DMS153 (cell line): Measurements from ENCODE around the gene CCDC136.
A peak's percentile ranks its signal among the peaks of the same experiment; 100 is the strongest.

Source experiments
- DNase-seq: peaks from one replicate; lab custom pipeline; 2025; lab: John Stamatoyannopoulos, UW

CCDC136 gene

GRCh38 chr7:128791121-128791971 lies at the start of gene CCDC136:
TSS of gene CCDC136 (plus strand) at chr7:128791968. CDS start at chr7:128792412, 444 bp downstream.
- peak; percentile 29 for DNase-seq

GRCh38 chr7:128742206-128742605 lies 49.6 kb upstream of the CCDC136 start:
- DNase-seq = no peak

- DNase-seq = no peak
These were observed 48.5 kb upstream of the CCDC136 start for GRCh38 chr7:128743112-128743772.

DNA sequence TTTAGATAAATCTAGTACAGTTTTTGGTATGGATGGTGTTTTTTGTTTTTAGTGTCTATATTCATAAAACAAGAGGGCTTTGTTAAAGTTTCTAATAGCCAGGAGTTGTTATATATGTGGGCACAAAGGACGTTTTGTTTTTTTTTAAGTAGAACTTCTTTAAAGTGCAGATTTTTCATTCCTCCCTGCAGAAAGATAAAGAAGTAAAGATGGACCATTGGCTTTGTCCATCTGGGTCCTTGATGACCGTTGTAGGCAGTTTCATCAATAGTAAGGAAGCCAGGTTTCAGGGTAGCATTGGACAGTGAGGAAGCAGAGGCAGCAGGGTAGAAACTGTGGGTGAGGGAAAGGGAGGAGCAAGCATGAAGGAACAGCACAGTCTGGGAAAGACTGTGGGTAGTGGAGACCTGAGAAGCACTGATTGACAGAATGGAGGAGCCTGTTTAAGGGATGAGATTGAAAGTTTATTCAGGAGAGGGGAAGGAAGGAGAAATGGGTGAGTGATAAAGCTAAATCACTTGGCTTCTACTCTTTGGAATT lies 47.3 kb upstream of the CCDC136 start:
- DNase-seq = no peak

- DNase-seq = no peak
These were observed 46.1 kb upstream of the CCDC136 start for GRCh38 chr7:128745706-128746105.

DNA sequence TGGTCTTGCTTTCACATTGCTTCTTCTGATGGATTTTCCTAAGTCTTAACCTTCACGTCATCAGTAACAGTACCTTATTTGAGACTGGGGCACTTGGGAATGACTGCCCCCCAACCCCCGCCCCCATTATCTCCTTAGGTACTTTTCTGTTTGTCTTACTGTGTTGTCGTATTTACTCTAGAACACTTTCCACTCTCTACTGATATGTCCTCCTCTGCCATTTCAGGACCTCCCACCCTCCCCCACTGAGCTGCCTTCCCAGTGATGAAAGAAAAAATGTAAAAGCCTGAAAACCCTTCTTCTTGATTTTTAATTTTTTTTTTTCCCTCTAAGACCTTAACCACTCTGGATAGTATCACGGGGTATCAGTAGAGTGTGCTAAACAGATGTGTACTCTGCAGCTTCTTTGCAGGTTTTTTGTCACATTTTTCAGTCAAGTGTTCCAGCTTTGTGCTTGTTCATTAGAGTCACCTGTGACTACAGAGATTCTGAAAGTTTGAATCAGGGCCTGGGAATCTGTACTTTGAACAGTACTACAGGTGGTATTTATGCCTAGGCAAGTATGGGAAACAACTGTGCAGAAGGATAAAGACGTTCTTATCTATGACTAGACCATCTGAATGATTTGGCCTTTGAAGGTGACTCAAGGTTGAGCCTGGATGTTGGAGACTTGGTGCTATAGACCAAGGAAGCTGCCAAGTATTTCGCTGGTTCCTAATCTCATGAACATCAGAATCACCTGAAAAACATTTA lies 44.3 kb upstream of the CCDC136 start:
- no peak for DNase-seq

- no peak for DNase-seq
These were observed 39.5 kb upstream of the CCDC136 start for GRCh38 chr7:128752251-128752650.

- DNase-seq = no peak
These were observed 36.5 kb upstream of the CCDC136 start for GRCh38 chr7:128755075-128755818.

DNA sequence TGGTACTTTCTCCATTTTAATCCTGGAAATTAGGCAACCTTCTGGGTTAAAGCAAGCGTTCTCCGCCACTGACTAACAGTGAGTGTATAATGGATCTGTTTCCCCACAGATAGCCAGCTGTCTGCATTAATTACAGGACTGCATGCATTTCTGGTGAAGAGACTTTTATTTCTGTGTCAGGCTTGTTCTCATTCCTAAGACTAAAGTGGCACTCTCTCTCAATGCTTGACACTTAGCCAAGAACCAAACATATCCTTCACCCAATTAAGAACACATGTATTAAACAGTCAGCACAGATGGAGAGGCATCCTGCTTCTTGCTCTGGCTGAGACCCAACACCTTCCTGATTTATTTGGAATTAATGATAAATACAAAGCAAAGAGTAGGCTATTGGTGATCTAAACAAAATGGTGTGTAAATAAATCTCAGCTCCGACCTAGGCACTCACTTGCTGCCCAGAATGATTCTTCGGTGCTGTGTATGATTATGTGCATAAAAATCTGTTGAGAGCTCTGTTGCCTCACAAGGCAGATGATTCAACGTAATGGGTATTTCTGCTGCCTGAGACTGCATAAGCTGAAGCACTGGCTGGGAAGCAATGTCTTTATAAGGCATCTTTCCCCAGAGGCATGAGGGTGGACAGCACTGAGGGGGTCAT lies 35.8 kb upstream of the CCDC136 start:
- DNase-seq = no peak

DNA sequence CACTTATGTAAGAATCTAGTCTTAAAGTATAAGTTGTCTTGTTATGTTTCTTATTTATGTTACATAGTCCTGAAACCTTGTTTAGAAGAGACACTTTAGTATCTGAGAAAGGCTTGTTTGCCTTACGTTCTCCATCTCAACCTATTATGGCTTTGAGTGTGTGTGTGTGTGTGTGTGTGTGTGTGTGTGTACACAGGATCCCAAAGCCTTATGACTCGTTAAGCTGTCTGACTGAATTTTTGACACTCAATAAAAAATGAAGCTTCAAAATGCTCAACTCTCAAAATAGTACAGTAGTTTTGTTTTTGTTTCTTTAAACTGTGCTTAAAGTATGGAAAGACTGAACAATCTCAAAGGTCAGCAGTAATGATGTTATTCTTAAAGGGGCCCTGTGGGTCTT lies 34.6 kb upstream of the CCDC136 start:
- no peak for DNase-seq

DNA sequence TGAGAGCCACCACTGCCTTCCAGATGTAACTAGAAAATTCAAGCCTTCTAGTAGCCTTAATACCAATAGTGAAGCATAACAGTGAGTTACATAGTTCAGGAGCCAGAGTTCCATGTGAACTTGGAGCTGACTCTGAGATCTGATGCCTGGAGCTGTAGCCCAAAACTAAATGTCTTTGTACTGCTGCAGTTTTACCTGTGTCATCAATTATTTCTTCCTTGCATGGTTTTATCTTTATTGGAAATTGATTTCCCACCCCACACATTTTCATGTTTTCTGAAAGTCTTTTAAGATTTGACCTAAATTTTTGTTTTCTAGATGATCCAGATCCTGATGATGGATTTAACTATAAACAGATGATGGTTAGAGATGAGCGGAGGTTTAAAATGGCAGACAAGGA lies 33.2 kb upstream of the CCDC136 start:
- DNase-seq = no peak

DNA sequence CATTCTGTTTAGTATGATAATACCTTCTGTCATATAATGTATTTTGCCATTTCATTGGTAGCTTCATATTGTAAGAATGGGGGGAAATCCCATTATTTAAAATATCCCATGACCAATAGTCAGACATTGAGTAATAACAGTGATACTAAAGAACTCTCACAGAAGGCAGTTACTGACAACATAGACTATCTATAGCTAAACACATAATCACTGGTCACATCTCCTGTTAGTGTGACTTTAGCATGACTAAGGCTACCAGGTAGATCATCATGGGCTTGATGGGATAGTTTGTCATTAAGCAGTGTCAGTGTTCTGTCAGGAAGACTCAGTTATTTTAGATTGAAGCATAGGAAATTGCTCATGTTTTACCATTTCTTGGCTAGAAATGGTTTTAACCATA lies 32.5 kb upstream of the CCDC136 start:
- DNase-seq = no peak

DNA sequence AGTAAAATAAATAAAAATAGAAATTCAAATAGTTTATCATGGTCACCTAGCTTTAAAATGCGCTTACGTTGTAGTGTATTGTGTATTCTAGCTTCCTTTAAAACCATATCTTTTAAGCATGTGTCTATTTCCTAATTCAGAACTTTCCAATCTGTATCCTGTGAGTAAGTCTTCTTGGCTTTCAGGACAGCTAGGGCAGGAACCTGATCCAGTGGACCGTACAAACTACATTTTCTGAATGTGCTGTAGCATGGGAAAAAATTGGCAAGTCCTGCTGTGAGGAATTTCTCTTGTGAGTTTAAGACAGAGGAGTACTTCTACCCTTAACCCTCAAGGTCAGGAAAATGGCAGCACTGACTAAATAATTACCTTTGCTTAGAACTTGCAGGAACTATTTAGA lies 28.2 kb upstream of the CCDC136 start:
- DNase-seq = no peak

DNA sequence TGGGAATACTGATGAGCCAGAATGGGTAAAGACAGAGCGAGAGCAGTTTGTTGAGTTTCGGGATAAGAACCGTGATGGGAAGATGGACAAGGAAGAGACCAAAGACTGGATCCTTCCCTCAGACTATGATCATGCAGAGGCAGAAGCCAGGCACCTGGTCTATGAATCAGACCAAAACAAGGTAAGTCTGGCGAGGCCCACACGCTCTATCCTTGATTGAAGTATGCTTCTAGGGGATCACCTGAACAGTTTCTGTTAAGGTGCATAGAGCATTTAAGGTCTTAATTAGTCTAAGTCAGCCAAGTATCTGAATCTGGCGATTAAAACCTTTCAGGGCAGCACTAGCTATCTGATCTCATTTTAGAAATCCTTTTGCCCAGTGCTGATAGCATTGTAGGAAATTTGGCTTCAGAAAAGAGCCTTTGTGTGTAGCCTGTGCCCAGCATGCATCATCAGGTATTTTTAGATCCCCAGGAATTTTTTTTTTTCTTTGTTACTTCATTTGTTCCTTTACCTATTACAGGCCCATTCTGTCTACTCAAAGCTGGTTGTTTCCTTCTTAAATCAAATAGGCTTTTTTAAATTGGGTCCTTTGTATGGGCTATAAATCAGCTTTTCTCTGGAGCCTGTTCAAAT lies 24.2 kb upstream of the CCDC136 start:
- no peak for DNase-seq

DNA sequence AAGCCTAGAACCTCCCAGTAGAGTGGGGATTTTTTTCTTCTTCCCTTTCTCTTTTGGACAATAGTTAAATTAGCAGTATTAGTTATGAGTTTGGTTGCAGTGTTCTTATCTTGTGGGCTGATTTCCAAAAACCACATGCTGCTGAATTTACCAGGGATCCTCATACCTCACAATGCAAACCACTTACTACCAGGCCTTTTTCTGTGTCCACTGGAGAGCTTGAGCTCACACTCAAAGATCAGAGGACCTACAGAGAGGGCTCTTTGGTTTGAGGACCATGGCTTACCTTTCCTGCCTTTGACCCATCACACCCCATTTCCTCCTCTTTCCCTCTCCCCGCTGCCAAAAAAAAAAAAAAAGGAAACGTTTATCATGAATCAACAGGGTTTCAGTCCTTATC lies 21.5 kb upstream of the CCDC136 start:
- no peak for DNase-seq

DNA sequence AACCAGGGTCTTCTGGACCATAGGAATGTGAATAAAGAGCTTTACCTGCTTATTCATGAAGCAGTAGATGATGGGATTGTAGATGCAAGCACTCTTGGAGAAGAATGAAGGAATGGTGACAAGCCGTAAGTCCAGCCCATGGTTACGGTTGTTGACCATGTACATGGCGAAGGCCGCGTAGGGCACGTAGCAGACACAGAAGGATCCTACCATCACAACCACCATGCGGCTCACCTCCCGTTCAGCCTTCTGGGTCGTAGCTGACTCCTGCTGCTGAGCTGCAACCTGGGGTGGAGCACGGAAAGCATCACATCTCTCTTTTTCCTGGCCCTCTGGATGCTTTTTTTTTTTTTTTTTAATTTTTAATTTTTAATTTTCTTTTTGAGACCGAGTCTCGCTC lies 18.2 kb upstream of the CCDC136 start:
- no peak for DNase-seq

DNA sequence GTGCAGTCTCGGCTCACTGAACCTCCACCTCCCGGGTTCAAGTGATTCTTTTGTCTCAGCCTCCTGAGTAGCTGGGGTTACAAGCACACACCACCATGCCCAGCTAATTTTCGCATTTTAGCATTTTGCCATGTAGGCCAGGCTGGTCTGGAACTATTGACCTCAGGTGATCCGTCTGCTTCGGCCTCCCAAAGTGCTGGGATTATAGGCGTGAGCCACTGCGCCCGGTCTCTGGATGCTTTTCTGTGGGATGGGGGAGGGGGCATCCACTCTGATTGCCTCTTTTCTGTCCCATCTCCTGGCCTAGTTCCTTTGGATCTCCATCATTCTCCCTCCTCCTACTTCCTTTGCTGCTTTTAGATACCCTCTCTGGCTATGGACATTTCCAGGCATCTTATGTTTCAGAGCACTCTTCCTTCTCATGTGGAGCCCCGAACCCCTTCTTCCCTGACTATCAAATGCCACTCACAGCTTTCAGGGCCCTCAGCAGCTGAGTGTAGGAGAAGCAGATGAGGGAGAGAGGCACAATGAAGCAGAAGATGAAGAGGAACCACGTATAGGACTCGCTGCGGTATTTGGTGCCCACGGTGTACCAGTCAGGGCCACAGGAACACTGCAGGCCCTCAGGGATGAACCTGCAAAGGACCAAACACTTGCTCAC lies 17.6 kb upstream of the CCDC136 start:
- DNase-seq = no peak

GRCh38 chr7:128774921-128775320 lies 16.8 kb upstream of the CCDC136 start:
- no peak for DNase-seq

GRCh38 chr7:128775744-128776474 lies 15.9 kb upstream of the CCDC136 start, which contains the start of gene OPN1SW:
TSS of gene OPN1SW (minus strand) at chr7:128775794. CDS start at chr7:128775781, 13 bp downstream.
- DNase-seq = no peak
